Suprapubic skin (tissue), 3 donors: Measurements from ENCODE around the gene SYNM.

Source experiments
- CTCF ChIP-seq, 2 donors: fragments of 200-600 bp in 1 of 2; fragments of 450-650 bp in 1 of 2; sonication (generic) in 1 of 2; IDR thresholded peaks; one replicate each; pipeline ENCODE4 v1.5.1; 2016 to 2019; ENCODE audit warnings: antibody characterized with exemption in 2 of 2, mild to moderate bottlenecking in 1 of 2, moderate library complexity in 1 of 2
- EP300 ChIP-seq: sonication (generic); formaldehyde crosslinking; IDR thresholded peaks from one replicate; pipeline ENCODE4 v1.6.1; 2017; ENCODE audit warnings: antibody characterized with exemption

- TF ChIP-seq CTCF (IDR thresholded peaks at IDR 0.05) (no peak), EP300 (no peak)
Measured at GRCh38 chr15:99155961-99156443, 51.1 kb downstream of the SYNM start.
